Amygdala (tissue), 56 donors: ENCODE results near the gene RBKS.

ENCODE experiments used
- DNase-seq, 56 donors: peaks; one replicate each; lab custom pipeline; 2025; lab: John Stamatoyannopoulos, UW

RBKS gene

DNA sequence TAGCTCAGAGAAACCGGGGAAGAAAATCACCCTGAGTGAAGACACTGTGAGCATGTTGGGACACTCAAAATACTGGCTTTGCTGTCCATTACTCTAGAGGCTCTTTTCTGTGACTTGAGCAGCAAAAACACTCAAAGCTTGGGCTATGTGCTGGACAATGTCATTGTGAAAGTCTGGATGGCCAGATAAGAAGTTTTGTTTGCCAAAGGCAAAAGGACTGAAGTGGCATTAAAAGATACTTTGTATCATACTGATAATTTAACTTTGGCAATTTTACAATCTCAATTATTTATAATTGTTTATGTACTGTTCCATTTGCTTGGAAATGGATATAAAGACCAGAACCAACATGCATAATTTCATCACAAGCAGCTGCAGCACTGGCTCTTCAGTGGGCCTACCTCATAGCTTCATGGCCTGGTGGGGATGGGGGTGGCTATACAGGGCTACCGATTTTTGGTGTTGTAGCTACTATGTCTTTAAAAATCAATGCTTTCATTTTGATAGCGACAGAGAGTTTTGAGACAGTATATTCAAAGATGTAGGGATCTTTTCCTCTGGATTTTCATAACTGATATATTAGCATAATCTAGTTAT lies 51.1 kb downstream of the RBKS start:
- no peak for DNase-seq

DNA sequence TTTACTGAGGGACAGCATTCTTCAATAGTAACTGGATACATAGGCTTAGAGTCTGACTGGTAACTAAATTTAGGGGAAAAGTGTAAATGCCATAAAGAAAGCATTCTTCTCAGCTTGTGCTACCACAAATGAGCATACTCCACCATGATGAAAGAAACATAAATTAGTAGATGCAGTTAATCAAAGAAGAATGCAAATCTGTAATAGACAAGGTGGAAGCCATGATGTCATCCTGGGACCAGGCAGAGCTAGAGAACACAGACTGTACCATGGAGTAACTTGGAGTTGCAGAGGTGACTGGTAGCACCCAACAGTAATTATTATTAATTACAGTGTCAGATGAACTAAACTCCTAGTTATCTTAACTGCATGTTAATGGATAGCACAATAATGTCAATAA lies 51.7 kb downstream of the RBKS start:
- DNase-seq = no peak

DNA sequence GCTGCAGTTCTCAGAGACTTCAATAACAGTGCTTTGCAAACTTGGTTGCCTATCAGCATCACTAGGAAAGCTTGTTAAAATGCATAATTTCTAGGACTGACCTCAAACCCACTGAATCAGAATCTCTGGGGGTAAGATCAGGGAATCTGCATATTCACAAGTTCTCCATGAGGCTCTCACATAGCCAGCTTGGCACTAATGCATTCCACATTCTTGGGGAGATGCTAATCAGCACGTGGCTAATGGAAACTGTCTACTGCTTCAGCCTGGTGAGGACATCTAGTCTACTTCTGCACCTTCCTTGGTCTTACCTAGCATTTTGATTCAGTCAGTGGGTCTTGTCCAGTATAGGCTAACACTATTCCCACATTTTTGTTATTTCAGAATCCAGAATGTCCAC lies 56.3 kb downstream of the RBKS start:
- no peak for DNase-seq

DNA sequence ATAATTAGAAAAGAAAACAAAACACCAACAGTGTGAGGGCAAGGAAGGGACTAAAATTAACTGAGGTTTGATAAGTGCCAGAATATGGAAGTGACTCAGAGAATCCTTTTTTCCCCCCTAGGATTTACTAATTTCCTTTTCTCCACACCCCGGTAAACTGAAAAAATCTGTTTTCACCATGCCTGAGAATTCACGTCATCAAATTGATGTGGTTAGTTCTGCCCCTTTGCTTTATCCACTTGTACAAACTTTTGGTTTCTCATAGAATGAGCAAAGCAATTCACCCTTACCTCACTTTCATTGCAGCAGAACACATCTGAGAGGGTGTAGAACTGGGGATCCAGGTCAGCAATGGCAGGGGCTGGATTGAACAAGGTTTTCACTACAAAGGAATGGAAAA lies 57.8 kb downstream of the RBKS start:
- DNase-seq = no peak

DNA sequence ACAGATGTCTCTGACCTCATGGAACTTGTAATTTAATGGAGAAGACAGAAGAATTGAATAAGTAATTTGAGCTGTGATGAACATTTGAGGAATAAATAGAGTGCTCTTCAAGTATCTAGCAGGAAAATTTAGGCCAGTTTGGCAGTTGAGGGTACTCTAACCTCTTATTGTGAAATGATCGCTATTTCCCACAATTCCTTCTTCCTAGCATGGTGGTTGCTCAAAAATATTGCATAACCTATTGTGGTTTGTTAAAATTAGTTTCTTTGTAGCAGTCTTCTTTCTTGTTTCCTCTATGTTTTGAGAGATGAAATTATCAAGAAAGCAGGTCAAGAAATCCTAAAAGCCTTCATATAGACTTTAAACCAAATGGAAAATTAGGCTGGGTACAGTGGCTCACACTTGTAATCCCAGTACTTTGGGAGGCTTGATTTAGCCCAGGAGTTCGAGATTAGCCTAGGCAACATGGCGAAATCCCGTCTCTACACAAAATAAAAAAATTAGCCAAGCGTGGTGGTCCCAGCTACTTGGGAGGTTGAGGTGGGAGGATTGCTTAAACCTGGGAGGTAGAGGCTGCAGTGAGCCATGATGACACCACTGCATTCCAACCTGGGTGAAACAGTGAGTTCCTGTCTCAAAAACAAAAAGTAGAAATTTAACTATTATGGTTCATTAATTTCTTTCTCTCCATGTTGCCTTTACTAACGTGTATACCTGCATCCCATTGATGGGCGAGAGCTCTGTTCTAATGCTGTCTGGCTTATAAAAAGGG lies 58.7 kb downstream of the RBKS start:
- DNase-seq = no peak

DNA sequence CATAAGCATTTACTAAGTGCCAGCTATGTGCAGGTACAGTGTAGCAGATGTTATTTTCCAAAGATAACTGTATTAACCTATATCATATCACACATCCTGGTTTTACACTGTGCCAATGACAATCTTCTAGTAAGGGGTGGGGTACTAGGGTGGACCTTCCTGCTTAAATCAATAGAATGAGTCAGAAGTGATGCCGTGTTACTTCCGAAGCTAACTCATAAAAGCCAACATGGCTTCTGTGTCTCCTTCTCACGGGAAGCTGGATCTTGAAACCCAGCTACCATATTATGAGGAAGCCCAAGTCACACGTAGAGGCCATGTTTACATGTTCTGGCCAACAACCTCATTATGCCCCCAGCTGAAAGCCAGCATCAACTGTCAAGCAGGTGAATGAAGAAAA lies 59.5 kb downstream of the RBKS start:
- no peak for DNase-seq

DNA sequence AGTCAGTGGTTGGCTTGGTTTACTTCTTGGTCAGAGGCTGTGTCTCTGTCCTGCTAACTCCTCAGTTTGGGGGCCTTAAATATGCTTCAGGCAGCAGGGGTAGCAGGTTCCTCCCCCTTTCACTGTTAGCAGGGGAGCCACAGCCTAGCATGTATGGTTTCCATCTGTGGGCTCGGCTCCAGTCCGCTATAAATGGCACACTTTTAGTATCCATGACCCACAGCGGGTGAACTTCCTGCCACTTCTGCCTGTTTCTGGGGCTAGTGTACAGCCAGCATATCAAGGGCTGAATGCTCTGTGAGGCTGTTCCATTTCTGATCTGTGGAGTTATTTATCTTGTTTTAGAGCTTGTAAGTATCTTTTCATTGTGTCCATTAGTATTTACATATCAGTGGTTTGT lies 60.4 kb downstream of the RBKS start:
- no peak for DNase-seq

DNA sequence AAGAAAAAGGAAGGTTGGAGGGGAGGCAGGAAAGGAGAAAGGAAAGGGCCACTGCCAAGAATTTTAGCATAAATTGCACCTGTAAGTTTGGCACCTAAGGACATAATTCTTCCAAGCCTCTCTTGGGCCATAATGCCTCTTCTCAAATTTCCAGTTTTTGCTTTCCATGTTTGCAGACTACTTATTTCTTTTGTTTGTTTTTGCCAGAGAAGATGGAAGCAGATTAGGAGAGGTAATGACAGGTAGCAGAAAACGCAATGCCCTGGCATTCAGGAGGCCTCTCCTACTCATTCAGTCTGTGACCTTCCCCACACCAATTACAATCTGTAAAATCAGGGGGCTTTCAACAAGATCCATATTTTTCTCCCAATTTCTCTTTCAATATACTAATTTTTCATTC lies 61.9 kb downstream of the RBKS start:
- DNase-seq = no peak

DNA sequence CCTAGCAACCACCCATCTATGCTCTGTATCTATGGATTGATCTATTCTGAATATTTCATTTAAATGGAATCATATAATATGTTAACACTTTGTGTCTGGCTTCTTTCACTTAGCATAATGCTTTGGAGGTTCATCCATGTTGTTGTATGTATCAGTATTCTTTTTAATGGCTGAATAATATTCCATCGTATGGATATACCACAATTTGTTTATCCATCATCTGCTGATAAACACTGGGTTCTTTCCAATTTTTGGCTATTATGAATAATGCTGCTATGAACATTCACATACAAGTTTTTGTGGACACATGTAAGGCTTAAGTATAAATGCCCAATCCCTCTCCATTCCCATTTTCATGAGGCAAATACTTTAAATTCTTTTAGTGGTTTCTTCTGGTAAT lies 65.8 kb downstream of the RBKS start:
- no peak for DNase-seq

DNA sequence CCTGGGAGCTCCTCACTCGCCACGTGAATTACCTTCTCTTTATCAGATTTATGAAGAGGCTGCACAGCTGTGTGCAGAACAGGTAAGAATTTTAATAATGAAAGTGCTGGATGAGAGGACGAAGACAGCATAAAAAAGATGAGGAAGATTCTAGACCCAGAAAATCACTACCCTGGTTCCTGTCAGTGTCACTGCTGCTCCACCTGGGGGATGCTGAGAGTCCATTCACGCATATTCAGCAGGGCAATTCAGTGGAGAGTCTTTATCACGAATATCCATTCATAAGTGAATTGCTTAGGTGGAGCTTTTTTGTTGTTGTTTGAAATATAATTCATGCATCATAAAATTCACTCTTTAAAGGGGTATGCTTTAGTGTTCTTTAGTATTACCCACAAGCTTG lies 66.6 kb downstream of the RBKS start:
- DNase-seq = no peak

DNA sequence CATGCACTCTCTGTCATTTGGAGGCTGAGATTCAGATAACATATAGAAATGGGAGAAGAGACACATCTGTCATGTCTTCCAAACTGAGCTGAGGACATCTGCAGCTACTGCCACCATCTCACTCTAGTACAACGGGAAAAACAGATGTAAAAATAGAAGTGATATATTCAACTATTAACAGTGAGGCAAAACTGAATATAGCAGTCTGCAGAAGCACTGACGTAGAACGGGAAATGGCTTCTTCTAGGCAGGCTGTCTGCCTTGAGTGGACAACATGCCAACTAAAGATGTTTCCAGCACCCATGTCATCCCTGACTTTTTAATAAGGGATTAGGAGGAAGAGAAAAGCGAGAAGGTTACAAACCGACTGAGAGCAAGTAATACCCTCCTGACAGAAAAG lies 67.1 kb downstream of the RBKS start:
- peak in 1 of 56 donors; percentile 18 for DNase-seq

DNA sequence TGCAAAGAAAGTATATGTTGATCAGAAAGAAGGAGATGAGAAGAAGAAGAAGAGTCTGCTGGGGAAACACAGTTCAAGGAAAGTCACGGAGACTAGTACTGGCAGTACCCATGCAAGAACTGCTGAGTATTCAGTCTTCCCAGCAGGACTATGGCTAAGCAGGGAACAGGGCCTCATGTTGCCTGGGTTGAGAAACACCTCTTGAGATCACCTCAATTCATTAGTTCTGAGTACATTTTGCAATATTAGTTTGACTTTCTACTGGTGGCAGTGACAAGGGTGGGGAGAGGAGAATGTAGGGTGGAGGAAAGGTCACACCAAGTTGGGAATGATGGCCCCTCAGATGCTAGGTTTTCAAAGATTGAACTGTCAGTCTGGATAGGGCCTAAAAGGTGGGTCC lies 68.1 kb downstream of the RBKS start:
- no peak for DNase-seq

DNA sequence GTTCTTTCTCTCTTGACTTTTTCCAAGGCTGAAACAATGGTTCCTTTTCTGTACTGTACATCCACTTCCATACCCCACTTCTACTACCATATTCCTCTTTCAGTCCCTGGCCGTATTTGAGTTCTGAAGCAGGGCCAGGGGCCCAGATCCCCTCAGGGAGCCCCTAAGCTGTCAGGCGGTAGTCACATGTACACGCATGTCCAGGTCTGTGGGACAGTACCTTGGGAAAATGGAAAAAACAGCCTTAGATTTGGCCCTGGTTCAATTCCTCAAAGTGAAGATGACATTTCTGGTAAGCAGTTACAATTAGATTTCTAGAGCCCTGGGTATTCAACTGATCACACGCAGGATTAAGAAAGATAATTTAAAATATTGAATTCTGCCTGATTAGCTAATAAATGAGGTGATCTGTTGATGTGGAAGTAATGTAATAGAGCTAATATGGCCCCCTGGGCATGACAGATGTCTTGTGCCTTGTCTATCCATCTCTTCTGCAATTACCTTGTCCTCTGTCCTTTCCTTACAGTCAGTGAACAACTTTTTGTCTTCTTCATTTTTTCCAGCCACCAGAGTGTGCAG lies 74.2 kb downstream of the RBKS start:
- DNase-seq = no peak

DNA sequence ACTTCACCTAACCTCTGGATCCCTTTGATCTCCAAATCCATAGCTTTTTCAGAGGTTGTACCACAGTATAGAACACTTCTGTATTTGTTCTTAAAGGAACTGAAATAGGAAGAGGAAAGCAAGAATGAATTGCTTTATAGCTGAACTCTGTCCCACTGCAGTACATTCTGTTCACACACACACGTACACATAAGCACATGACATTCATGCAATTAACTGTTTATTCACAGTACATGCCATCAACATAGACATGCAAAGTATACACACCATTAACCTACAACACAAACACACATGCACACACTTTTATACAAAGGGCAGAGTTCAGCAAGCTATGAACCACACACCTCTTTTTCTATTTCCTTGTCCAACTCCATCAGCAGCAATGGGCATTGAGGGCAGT lies 75.4 kb downstream of the RBKS start:
- no peak for DNase-seq

DNA sequence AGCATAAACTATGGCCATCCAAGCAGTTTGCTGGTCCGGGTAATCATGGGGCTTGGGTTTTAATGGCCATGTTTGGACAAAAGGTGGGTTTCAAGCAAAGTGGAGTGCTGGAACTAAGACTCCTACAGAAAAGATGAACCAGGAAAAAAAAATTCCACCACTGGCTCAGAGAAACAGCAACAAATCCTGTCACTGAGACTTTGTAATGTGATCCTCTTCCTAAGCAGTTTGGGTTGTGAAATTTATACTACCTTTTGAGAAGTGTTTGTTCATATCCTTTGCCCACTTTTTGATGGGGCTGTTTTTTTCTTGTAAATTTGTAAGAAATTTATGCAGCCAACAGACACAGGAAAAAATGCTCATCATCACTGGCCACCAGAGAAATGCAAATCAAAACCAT lies 78.4 kb downstream of the RBKS start:
- DNase-seq = no peak

DNA sequence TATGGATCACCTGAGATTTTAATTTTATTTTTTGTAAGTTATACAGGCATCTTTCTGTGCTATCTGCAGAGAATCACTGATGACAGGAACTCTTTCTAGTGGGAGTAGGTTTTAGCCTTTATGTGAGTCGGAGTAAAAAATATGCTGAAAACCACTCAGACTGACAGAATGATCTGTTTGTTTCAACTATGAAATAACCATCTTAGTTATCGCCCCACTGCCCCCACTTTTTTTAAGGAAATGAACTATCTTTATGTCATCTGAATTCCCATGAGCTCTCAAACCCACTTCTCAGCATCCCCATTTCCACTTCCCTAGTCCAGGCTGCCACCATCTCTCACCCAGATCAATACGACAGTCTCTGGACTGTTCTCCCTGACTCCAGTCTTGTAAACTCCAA lies 79.7 kb downstream of the RBKS start:
- no peak for DNase-seq

DNA sequence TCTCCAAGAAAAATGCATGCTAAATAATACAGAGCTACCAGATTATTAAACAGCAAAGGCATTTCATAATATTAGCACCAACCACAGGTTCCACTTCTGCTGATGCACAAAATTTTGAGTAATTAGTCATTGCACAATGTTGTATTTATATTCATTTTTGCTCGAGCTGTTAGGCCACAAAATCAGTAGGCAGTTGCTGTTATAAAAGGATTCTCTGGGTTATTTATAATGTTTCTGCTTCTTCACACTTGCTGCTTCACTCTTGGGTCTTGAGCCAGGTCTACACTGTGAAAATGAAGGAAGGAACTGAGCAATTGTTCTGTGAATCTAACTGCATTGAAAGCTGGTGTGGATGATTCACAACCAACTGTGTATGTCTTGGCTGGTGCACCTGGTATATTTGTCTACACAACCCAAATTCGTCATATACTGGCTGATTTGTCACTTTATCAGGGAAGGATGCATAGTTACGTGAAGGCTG lies 80.4 kb downstream of the RBKS start:
- peak in 2 of 56 donors; percentile 6 to 19 for DNase-seq

DNA sequence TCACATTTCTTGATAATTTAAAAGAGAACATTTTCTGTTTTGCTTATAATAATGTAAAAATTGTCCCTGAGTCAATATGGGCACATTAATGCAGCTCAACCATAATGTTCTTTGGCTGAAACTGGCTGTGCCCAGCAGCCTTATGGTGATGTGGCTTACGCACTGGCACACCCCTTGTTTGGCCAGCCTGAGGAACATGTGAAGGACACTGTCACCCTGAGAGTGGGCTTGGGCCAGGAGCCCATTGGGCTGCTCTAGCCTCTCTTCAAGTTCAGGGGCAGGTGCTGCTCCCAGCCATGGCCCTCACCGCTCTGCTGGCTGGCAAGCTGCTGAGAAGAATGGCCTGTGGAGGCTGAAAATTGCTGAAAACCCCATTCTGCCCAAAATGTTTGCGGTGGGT lies 81.2 kb downstream of the RBKS start:
- no peak for DNase-seq

DNA sequence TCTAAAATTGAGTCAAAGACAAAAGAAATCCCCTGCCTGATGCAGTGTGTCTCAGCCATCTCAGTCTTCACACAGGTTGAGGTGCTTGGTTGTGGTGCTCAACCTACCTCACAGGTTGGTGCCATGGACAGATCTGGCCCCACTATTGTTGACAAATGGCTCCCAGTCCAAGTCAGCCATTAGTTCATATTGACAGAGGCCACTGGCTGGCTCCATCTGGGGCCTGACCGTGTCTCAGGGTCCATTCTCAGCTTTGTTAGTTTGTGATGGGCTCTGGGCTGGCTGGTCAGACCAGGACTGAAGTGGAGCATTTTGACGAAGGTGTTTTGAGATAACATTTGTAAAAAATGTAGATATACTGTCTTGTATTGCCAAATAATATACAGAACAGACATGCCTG lies 81.8 kb downstream of the RBKS start:
- no peak for DNase-seq

DNA sequence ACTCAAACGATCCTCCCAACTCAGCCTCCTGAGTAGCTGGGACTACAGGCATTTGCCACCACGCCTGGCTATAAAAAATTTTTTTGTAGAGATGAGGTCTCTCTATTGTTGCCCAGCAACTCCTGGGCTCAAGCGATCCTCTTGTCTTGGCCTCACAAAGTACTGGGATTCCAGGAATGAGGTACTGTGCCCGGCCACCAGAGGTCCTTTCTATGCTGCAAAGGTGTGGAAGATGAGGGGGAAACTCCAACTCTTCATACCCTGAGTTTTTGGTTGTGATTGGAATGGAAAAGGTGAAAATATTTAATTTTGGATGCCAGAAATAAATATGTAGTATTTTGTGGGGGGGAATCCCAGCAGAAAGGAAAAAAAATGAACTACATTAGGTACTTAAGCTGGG lies 82.7 kb downstream of the RBKS start:
- peak in 1 of 56 donors; percentile 1 for DNase-seq

DNA sequence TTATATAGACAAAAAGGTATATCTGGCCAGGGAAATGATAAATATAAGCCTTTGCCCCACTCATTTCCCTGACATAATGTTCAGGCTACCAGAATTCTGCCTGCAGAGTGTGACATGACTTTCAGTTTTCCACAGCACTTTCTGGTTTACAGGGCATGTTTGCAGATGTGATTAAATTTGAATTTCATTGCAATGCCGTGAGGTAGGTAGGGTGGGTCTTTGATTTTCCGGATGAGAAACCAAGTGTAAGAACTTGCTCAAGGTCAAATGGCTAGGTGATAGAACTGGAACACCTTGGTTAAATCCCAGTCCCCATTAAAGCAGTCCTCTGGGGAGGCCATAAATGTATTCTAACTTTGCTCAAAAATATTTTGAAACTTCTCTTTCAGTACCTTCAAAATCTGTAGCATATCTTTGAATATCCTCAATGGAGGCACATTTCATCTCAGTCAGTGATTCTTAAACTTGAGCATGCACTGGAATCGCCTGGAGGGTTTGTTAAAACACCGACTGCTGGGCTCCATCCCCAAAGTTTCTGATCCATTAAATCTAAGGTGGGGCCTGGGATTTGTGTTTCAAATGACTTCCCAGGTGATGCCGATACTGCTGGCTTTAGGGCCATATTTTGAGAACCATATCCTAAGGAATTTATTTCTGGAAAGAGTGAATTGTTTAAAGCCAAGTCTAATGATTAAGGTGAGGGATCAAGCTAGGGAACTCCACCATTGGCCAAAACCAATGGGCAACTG lies 83.7 kb downstream of the RBKS start:
- DNase-seq = no peak
